HG03039 (cell line): ENCODE data around the gene XXYLT1.
"Not testable (repeated sequence)": the region's sequence is repeated elsewhere in the genome, so short reads cannot be mapped to it uniquely, and the experiment has no call there.

Experiments used
- ATAC-seq: cut with Tn5 transposase; IDR thresholded peaks from one replicate; pipeline ENCODE4 v1.9.1; 2021; ENCODE audit warnings: mild to moderate bottlenecking, moderate library complexity; ENCODE audit not compliant: unreplicated experiment

XXYLT1 gene

GRCh38 chr3:195102609-195103467 is 168.1 kb downstream of the XXYLT1 start:
- no peak for ATAC-seq

GRCh38 chr3:195101927-195102608 is 168.9 kb downstream of the XXYLT1 start:
- ATAC-seq: no peak

- ATAC-seq: no peak
Observed at GRCh38 chr3:195101001-195101583, 169.9 kb downstream of the XXYLT1 start.

- no peak for ATAC-seq
Observed at GRCh38 chr3:195099951-195100785, 170.8 kb downstream of the XXYLT1 start.

- ATAC-seq: no peak
Observed at GRCh38 chr3:195098741-195099525, 172.0 kb downstream of the XXYLT1 start.

GRCh38 chr3:195097331-195098255 is 173.4 kb downstream of the XXYLT1 start:
- ATAC-seq: no peak

GRCh38 chr3:195096484-195097330 is 174.3 kb downstream of the XXYLT1 start:
- no peak for ATAC-seq

GRCh38 chr3:195096053-195096452 is 174.9 kb downstream of the XXYLT1 start:
- no peak for ATAC-seq

GRCh38 chr3:195095704-195096036 is 175.3 kb downstream of the XXYLT1 start:
- ATAC-seq: no peak

GRCh38 chr3:195095035-195095703 is 175.8 kb downstream of the XXYLT1 start:
- peak; percentile 69 for ATAC-seq

GRCh38 chr3:195094191-195094921 is 176.6 kb downstream of the XXYLT1 start:
- ATAC-seq: peak; percentile 57

- ATAC-seq: no peak
Observed at GRCh38 chr3:195093731-195094130, 177.2 kb downstream of the XXYLT1 start.

- ATAC-seq: not testable (repeated sequence)
Observed at GRCh38 chr3:195087840-195088601, 182.9 kb downstream of the XXYLT1 start.

GRCh38 chr3:195087328-195087727 is 183.6 kb downstream of the XXYLT1 start:
- no peak for ATAC-seq

GRCh38 chr3:195086885-195087284 is 184.1 kb downstream of the XXYLT1 start:
- ATAC-seq: no peak

GRCh38 chr3:195086341-195086740 is 184.6 kb downstream of the XXYLT1 start:
- ATAC-seq: no peak
